GM21723 (cell line): ENCODE data around the gene RASA2.
"Not testable (repeated sequence)": the region's sequence is repeated elsewhere in the genome, so short reads cannot be mapped to it uniquely, and the experiment has no call there.

Experiments
- ATAC-seq: cut with Tn5 transposase; IDR thresholded peaks from one replicate; pipeline ENCODE4 v1.9.1; 2021; ENCODE audit warnings: mild to moderate bottlenecking, moderate library complexity; ENCODE audit not compliant: unreplicated experiment

Gene RASA2

GRCh38 chr3:141529717-141530414, 43.0 kb downstream of the RASA2 start:
- ATAC-seq = no peak

GRCh38 chr3:141530415-141530768, 43.6 kb downstream of the RASA2 start:
- ATAC-seq = no peak

- ATAC-seq = no peak
Observed at GRCh38 chr3:141532609-141533008, 45.8 kb downstream of the RASA2 start.

- not testable (repeated sequence) for ATAC-seq
Observed at GRCh38 chr3:141536017-141536416, 49.2 kb downstream of the RASA2 start.

- no peak for ATAC-seq
Observed at GRCh38 chr3:141537856-141538255, 51.0 kb downstream of the RASA2 start.

- no peak for ATAC-seq
Observed at GRCh38 chr3:141538568-141539240, 51.9 kb downstream of the RASA2 start.

GRCh38 chr3:141539431-141540187, 52.8 kb downstream of the RASA2 start:
- no peak for ATAC-seq

GRCh38 chr3:141540531-141540930, 53.7 kb downstream of the RASA2 start:
- ATAC-seq = no peak

GRCh38 chr3:141542202-141542969, 55.6 kb downstream of the RASA2 start:
- no peak for ATAC-seq

GRCh38 chr3:141542989-141543388, 56.2 kb downstream of the RASA2 start:
- no peak for ATAC-seq

GRCh38 chr3:141544697-141545096, 57.9 kb downstream of the RASA2 start:
- no peak for ATAC-seq

- no peak for ATAC-seq
Observed at GRCh38 chr3:141546081-141546480, 59.3 kb downstream of the RASA2 start.

GRCh38 chr3:141546586-141546985, 59.8 kb downstream of the RASA2 start:
- ATAC-seq = no peak

- no peak for ATAC-seq
Observed at GRCh38 chr3:141547791-141548190, 61.0 kb downstream of the RASA2 start.

GRCh38 chr3:141550926-141551665, 64.3 kb downstream of the RASA2 start:
- ATAC-seq = no peak

- no peak for ATAC-seq
Observed at GRCh38 chr3:141552440-141552991, 65.7 kb downstream of the RASA2 start.

- ATAC-seq = no peak
Observed at GRCh38 chr3:141553055-141553454, 66.2 kb downstream of the RASA2 start.

GRCh38 chr3:141556034-141556433, 69.2 kb downstream of the RASA2 start:
- no peak for ATAC-seq

GRCh38 chr3:141557961-141558706, 71.3 kb downstream of the RASA2 start:
- no peak for ATAC-seq
